Measurements from ENCODE around the gene SLC9A3.
"Not testable (repeated sequence)": the region's sequence is repeated elsewhere in the genome, so short reads cannot be mapped to it uniquely, and the experiment has no call there.

SLC9A3 gene

DNA sequence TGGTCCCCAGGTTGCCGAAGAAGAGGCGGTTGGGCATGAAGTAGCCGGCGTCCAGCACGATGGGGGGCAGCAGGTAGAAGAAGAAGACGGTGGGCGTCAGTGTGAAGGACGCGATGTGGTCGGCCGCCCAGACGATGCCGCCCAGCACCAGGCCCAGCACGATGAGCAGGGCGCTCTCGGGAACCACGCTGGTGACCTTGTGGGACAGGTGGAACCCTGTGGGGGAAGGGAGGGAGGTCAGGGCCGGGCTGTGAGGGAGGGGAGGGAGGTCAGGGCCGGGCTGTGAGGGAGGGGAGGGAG lies 32.4 kb downstream of the SLC9A3 start:
- TF ChIP-seq, protein P1, sequence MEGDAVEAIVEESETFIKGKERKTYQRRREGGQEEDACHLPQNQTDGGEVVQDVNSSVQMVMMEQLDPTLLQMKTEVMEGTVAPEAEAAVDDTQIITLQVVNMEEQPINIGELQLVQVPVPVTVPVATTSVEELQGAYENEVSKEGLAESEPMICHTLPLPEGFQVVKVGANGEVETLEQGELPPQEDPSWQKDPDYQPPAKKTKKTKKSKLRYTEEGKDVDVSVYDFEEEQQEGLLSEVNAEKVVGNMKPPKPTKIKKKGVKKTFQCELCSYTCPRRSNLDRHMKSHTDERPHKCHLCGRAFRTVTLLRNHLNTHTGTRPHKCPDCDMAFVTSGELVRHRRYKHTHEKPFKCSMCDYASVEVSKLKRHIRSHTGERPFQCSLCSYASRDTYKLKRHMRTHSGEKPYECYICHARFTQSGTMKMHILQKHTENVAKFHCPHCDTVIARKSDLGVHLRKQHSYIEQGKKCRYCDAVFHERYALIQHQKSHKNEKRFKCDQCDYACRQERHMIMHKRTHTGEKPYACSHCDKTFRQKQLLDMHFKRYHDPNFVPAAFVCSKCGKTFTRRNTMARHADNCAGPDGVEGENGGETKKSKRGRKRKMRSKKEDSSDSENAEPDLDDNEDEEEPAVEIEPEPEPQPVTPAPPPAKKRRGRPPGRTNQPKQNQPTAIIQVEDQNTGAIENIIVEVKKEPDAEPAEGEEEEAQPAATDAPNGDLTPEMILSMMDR (conservative IDR thresholded peaks at IDR 0.05): no peak
- H3K27ac ChIP-seq: no peak overlapping the region

DNA sequence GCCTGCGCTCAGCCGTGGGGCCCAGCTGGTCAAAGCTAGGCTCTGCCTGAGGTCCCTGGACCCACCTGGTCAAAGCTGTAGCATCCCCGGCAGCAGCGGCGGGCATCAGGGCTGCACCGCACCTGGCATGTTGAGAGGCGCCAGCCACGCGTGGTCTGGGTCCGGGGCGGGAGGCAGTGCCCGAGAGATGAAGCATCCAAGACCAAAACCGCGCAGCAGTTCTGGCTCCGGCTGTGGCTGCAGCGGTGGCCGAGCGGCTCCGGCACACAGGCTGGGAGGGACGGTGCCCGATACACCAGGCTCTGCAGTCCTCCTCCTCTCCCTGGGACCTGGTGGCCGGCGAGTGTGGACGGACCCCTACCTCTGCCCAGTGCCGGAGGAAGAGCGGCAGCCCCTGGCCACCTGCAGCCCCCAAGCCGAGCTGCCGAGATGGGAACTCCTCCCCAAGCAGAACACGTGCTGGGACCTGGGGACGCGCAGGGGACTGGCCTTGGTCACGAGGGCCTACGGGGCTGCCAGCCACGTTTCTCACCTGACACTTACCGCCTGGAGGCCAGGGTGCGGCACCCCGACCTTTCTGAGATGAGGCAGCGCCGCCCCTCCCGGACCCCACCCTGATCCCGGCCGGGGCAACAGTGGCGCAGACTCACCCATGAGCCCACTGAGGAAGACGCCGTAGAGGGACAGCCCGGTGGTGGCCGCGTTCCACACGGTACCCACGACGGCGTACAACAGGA lies 33.0 kb downstream of the SLC9A3 start:
- no peak overlapping the region for H3K27ac ChIP-seq
- TF ChIP-seq, protein P1 (conservative IDR thresholded peaks at IDR 0.05): no peak

DNA sequence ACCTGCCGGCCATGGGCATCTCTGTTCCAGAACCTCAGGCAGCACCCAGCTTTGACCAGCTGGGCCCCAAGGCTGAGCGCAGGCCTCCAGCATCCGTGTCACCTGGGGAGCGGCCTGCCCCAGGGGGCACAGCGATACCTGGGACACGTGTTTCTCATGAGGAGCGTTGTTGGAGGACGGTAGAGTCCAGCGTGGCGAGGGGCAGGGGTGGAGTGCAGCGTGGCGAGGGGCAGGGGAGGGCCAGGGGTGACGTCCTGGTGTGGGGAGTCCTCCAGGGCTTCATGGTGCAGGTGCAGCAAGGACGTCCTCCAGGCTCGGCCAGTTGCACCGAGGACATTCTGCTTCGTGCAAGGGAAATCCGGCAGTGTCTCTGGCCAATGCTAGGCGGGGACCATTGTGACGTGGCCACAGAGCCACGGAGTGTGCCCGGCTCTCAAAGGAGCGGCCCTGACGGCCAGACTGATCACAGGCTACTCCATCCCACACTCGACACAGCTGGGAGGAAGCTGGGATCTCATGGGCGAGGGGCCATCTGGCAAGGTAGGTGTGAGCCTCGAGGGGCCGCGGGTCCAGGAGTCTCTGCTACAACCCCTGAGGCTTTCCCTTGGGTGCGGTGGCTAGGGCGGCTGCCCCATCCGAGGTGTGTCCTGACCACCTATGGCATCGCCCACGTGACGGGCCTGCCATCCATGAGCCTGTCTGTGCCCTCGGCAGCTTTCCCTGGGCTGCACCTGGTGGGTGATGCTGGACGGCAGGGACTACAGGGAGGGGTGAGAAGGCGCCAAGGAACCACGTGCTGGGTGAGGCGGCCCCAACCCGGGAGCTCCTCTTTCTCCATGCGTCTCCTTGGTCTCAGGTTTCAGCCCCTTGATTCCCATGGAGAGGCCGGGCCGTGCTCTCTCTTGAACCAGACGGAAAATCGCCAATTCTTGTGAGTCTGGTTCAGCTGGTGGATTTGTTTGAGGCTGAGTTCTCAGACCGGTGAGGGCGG lies 33.8 kb downstream of the SLC9A3 start:
- no peak overlapping the region for H3K27ac ChIP-seq
- TF ChIP-seq, protein P1 (conservative IDR thresholded peaks at IDR 0.05): no peak

DNA sequence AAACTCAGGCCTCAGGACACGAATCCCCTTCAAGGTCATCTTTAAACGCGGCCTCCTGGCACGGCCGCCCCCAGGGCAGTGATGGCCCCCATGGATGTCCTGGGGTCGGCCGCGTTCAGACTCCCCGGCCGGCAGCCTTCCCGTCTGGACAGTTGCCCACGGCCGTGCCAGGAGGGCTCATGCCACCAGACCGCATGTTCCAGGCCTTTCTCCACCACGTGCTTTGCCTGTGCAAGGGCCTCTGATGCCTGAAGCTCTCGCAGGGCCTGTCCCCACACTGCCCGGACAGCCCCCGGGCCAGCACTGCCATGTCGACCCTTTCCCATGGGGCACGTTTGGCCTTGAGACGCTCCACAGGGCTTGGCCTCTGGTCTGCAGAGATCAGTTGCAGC lies 34.6 kb downstream of the SLC9A3 start:
- TF ChIP-seq, protein P1 (conservative IDR thresholded peaks at IDR 0.05): no peak
- no peak overlapping the region for H3K27ac ChIP-seq

DNA sequence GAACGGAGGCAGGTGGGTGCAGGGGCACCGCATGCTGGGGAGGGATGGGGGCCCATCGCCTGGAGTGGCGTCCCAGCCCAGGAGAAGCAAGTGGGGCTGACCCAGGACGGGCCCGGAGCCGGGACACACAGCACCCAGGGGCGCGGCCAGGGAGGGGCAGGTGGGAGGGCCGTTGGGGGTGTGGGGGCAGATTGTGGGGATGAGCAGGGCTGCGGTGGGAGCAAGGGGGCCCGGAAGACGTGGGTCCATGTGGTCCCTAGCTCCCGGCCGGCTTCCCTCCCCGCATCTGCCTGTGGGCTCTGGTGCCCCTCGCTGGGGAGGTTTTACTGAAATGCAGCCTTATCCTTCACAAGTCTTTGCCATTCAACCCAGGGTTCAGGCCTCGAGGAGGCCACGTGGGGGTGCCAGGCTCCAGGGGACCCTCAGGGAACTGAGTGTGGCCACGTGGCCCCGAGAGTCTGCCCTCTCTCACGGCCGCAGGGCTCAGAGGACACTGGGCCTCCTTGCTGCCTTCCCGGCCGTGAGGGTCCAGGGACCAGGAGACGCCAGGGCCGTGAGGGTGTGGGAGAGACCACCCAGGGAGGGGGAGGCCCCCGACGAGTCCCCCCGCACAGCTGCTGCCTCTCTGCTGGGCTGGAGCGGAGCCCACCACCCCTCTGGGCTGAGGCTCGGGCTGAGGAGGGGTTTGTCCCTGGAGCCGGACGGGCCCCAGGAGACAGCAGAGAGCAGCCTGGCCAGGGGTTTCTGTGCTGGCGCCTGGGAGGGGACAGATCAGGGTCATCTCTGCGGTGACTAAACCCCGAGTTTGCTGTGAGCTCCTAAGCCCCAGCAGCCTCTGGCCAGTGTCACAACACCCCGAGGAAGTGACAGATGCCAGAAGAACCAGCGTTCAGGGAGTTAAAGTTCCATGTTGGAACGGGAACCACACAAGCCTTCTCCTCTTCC lies 35.2 kb downstream of the SLC9A3 start:
- no peak overlapping the region for H3K27ac ChIP-seq
- TF ChIP-seq, protein P1 (conservative IDR thresholded peaks at IDR 0.05): no peak

DNA sequence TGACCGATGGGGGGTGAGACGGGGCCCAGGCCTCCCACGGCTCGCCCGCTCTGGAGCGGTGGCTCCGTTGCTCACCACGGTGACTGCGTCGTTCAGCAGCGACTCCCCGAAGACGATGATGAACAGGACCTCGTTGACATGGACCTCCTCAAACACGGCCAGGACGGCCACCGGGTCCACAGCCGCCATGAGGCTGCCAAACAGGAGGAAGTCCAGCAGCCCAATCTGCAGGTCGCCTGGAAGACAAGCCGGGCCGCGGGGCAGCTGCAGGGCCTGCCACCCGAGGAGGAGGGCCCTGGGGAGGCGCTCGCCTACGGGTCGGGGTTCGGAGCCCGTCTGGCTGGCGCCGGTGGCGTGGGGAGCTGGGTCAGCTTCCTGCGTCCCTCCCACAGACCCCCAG lies 36.0 kb downstream of the SLC9A3 start:
- TF ChIP-seq, protein P1 (conservative IDR thresholded peaks at IDR 0.05): no peak
- no peak overlapping the region for H3K27ac ChIP-seq

DNA sequence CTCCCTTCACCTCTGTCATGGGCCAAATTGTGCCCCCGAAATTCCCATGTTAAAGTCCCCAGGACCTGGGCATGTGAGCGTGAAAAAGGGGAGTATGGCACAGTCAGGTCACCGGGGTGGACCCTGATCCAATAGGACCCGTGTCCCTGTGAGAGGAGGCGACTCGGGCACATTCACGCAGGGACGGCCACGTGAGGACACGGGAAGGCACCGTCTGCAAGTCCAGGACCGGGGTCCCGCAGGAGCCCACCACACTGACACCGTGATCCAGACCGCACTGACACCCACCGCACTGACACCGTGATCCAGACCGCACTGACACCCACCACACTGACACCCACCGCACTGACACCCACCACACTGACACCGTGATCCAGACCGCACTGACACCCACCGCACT lies 37.7 kb downstream of the SLC9A3 start:
- H3K27ac ChIP-seq: not testable (repeated sequence)

Measured in VCaP (cell line).